Right forelimb (tissue), 1 donor: ENCODE measurements around the gene UBB.

Experiments used
- DNase-seq: peaks from one replicate; pipeline ENCODE4 v3.0.0-alpha.2; 2018

UBB gene

GRCh38 chr17:16419074-16419928, 38.4 kb downstream of the UBB start:
- no peak for DNase-seq

GRCh38 chr17:16419929-16420271, 39.0 kb downstream of the UBB start:
- no peak for DNase-seq

- no peak for DNase-seq
Observed at GRCh38 chr17:16422416-16422815, 41.5 kb downstream of the UBB start.

- DNase-seq = no peak
Observed at GRCh38 chr17:16423226-16423872, 42.5 kb downstream of the UBB start.

GRCh38 chr17:16425202-16425601, 44.3 kb downstream of the UBB start:
- no peak for DNase-seq

- DNase-seq = no peak
Observed at GRCh38 chr17:16425698-16426659, 45.1 kb downstream of the UBB start.

GRCh38 chr17:16427020-16427419, 46.1 kb downstream of the UBB start:
- DNase-seq = no peak

GRCh38 chr17:16428098-16428882, 47.4 kb downstream of the UBB start:
- DNase-seq = no peak

- DNase-seq = no peak
Observed at GRCh38 chr17:16429083-16429482, 48.2 kb downstream of the UBB start.

GRCh38 chr17:16430650-16431049, 49.8 kb downstream of the UBB start:
- DNase-seq = no peak

- DNase-seq = no peak
Observed at GRCh38 chr17:16432017-16432416, 51.1 kb downstream of the UBB start.
